NCI-H2171 (cell line): ENCODE data around the gene CLTA.
"Not testable (repeated sequence)": the region's sequence is repeated elsewhere in the genome, so short reads cannot be mapped to it uniquely, and the experiment has no call there.

Experiments
- DNase-seq: peaks from one replicate; lab custom pipeline; 2025; lab: John Stamatoyannopoulos, UW

CLTA gene

GRCh38 chr9:36245906-36246305, 55.2 kb downstream of the CLTA start:
- DNase-seq = no peak

GRCh38 chr9:36247356-36247755, 56.6 kb downstream of the CLTA start:
- DNase-seq = no peak

- not testable (repeated sequence) for DNase-seq
These were observed 57.3 kb downstream of the CLTA start for GRCh38 chr9:36248061-36248460.

GRCh38 chr9:36249189-36249588, 58.5 kb downstream of the CLTA start:
- DNase-seq = no peak

GRCh38 chr9:36250079-36250478, 59.4 kb downstream of the CLTA start:
- no peak for DNase-seq

- DNase-seq = no peak
These were observed 60.7 kb downstream of the CLTA start for GRCh38 chr9:36251428-36251827.

GRCh38 chr9:36258208-36258995, 67.7 kb downstream of the CLTA start, which contains the start of gene GNE:
TSS of gene GNE (minus strand) at chr9:36258448. CDS start at chr9:36249355, 9,093 bp downstream.
- peak; percentile 82 for DNase-seq

- no peak for DNase-seq
These were observed 68.3 kb downstream of the CLTA start for GRCh38 chr9:36258996-36259533.
